ENCODE results near the gene DDIAS.
"Not testable (repeated sequence)": the region's sequence is repeated elsewhere in the genome, so short reads cannot be mapped to it uniquely, and the experiment has no call there.

DDIAS gene

GRCh38 chr11:82959987-82960778, 58.6 kb downstream of the DDIAS start:
- Histone ChIP-seq H3K27ac (peak overlapping the region in 2 of 21 experiments; percentile 43 to 56), H3K4me3 (no peak overlapping the region)

- Histone ChIP-seq H3K27ac (peak overlapping the region in 1 of 21 experiments; percentile 43), H3K4me3 (no peak overlapping the region)
Observed at GRCh38 chr11:82960779-82961143, 59.2 kb downstream of the DDIAS start.

- H3K27ac ChIP-seq, H3K4me3 ChIP-seq: not testable (repeated sequence)
Observed at GRCh38 chr11:82962021-82962420, 60.5 kb downstream of the DDIAS start.

- Histone ChIP-seq H3K4me3 (no peak overlapping the region), H3K27ac (no peak overlapping the region)
Observed at GRCh38 chr11:82967381-82967780, 65.8 kb downstream of the DDIAS start.

- Histone ChIP-seq H3K4me3 (no peak overlapping the region), H3K27ac (no peak overlapping the region)
Observed at GRCh38 chr11:82969811-82970210, 68.3 kb downstream of the DDIAS start.

GRCh38 chr11:82970507-82971083, 69.1 kb downstream of the DDIAS start:
- peak overlapping the region in 1 of 21 experiments; percentile 61 for H3K27ac ChIP-seq

GRCh38 chr11:82971519-82971946, 70.0 kb downstream of the DDIAS start:
- not testable (repeated sequence) for H3K27ac ChIP-seq, H3K4me3 ChIP-seq

More at GRCh38 chr11:82970507-82971083, 69.1 kb downstream of the DDIAS start:
- not testable (repeated sequence) for H3K4me3 ChIP-seq

GRCh38 chr11:82972103-82972502, 70.6 kb downstream of the DDIAS start:
- no peak overlapping the region for H3K27ac ChIP-seq
- no peak overlapping the region for H3K4me3 ChIP-seq

- H3K4me3 ChIP-seq: no peak overlapping the region
- no peak overlapping the region for H3K27ac ChIP-seq
Observed at GRCh38 chr11:82974135-82974534, 72.6 kb downstream of the DDIAS start.

GRCh38 chr11:82974851-82975250, 73.3 kb downstream of the DDIAS start:
- Histone ChIP-seq H3K4me3 (no peak overlapping the region), H3K27ac (no peak overlapping the region)

GRCh38 chr11:82975882-82976281, 74.3 kb downstream of the DDIAS start:
- Histone ChIP-seq H3K4me3 (no peak overlapping the region), H3K27ac (no peak overlapping the region)

- Histone ChIP-seq H3K27ac (no peak overlapping the region), H3K4me3 (no peak overlapping the region)
Observed at GRCh38 chr11:82976786-82977185, 75.2 kb downstream of the DDIAS start.

- H3K27ac ChIP-seq: no peak overlapping the region
- no peak overlapping the region for H3K4me3 ChIP-seq
Observed at GRCh38 chr11:82978422-82979099, 77.0 kb downstream of the DDIAS start.

GRCh38 chr11:82979824-82980223, 78.3 kb downstream of the DDIAS start:
- H3K4me3 ChIP-seq: no peak overlapping the region
- no peak overlapping the region for H3K27ac ChIP-seq

GRCh38 chr11:82980292-82980691, 78.8 kb downstream of the DDIAS start:
- H3K4me3 ChIP-seq: no peak overlapping the region
- no peak overlapping the region for H3K27ac ChIP-seq

- Histone ChIP-seq H3K27ac (no peak overlapping the region), H3K4me3 (no peak overlapping the region)
Observed at GRCh38 chr11:82980947-82981346, 79.4 kb downstream of the DDIAS start.

GRCh38 chr11:82981852-82982251, 80.3 kb downstream of the DDIAS start:
- no peak overlapping the region for H3K27ac ChIP-seq
- no peak overlapping the region for H3K4me3 ChIP-seq
